ENCODE data around the gene NOTCH1.
"Not testable (repeated sequence)": the region's sequence is repeated elsewhere in the genome, so short reads cannot be mapped to it uniquely, and the experiment has no call there.

- not testable (repeated sequence) for TF ChIP-seq CTCF (IDR thresholded peaks at IDR 0.05; ENCODE audit: insufficient read depth, low read length, poor library complexity, severe bottlenecking); EZH2phosphoT487 (conservative IDR thresholded peaks at IDR 0.05; ENCODE audit: low read length)
Observed at GRCh38 chr9:136559371-136559770, 13.5 kb upstream of the NOTCH1 start.
